Activated naive CD4-positive, alpha-beta T cell treated with anti-CD3 and anti-CD28 coated beads, Interleukin-2, amount 10 ng/mL, durations not matched to agents 7 days and 5 days (primary cell): Measurements from ENCODE around the gene ALKBH8.

ENCODE experiments used
- CTCF ChIA-PET: fragments of 350-600 bp; sonication (Branson Sonifier 250); formaldehyde crosslinking; loops from one replicate; lab custom pipeline; 2021; ENCODE audit warnings: antibody characterized with exemption; lab: Charles Lee
- DNase-seq: peaks from one replicate; pipeline ENCODE4 v3.0.0-alpha.2; 2020
- H3K27ac Mint-ChIP-seq: one replicate; pipeline ENCODE4 v1.8.0; 2021; ENCODE audit warnings: mild to moderate bottlenecking, moderate library complexity, mixed read lengths
- H3K27me3 Mint-ChIP-seq: one replicate; pipeline ENCODE4 v1.8.0; 2021; ENCODE audit warnings: mild to moderate bottlenecking, mixed read lengths
- H3K36me3 Mint-ChIP-seq: one replicate; pipeline ENCODE4 v1.8.0; 2021; ENCODE audit warnings: mixed read lengths
- H3K4me1 Mint-ChIP-seq: one replicate; pipeline ENCODE4 v1.8.0; 2021; ENCODE audit warnings: mixed read lengths
- H3K4me3 Mint-ChIP-seq: one replicate; pipeline ENCODE4 v1.8.0; 2021; ENCODE audit warnings: mild to moderate bottlenecking, moderate library complexity, mixed read lengths
- H3K9me3 Mint-ChIP-seq: one replicate; pipeline ENCODE4 v1.8.0; 2021; ENCODE audit warnings: mixed read lengths

ALKBH8 gene, protein sequence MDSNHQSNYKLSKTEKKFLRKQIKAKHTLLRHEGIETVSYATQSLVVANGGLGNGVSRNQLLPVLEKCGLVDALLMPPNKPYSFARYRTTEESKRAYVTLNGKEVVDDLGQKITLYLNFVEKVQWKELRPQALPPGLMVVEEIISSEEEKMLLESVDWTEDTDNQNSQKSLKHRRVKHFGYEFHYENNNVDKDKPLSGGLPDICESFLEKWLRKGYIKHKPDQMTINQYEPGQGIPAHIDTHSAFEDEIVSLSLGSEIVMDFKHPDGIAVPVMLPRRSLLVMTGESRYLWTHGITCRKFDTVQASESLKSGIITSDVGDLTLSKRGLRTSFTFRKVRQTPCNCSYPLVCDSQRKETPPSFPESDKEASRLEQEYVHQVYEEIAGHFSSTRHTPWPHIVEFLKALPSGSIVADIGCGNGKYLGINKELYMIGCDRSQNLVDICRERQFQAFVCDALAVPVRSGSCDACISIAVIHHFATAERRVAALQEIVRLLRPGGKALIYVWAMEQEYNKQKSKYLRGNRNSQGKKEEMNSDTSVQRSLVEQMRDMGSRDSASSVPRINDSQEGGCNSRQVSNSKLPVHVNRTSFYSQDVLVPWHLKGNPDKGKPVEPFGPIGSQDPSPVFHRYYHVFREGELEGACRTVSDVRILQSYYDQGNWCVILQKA

DNA sequence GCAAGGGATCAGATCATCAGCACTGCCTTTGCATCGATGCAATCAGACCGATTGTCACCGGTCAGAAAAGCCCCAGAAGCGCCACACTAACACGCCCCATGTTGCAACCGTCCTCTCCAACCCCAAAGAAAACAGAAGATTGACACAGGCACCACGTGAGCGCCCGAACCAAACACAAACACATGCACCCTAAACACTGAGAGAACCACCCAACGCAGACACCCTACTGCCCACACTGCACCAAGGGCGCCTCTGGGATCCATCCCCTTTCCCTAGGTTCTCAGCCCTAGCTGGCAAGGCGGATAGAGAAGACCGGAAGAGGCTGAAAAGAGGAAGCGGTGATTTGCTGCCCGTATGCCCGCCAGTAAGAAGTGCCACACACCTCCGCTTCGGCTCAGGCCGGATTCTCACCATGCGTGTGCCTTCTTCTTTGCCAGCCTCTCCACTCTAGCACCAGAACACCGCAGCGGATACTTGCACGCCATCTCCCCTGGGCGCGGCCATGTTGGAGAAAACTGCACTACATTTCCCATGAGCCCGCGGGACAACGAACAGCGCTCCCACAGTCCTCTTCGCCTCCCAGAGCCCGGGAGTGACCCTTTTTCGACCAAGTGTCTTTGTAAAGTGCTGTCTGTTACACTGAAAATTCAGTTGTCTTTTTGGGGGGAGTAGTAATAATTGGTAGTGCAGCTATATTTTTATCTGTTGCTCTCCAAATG is at the start of gene ALKBH8:
TSS of gene ALKBH8 (minus strand) at position 517 of the 719 bp plus-strand sequence. CDS start 4,842 bp downstream, outside the sequence.
- Mint-ChIP-seq H3K9me3 (no peaks in the 10 kb centered on the region), H3K27me3 (no peaks in the 10 kb centered on the region), H3K4me1 (peaks cover 44% of the 10 kb centered on the region), H3K27ac (peak within 1 kb of the TSS; percentile 92), H3K36me3 (peaks cover 3% of the 10 kb centered on the region), H3K4me3 (peak within 1 kb of the TSS; percentile 93)
- peak; percentile 87 for DNase-seq
- CTCF ChIA-PET = interaction anchor here (1.4 to 7.1 kb wide), 4 partner anchors 16 to 124 kb away, joined by 3 to 49 read pairs (median 3); partner anchors contain the start of gene ELMOD1

DNA sequence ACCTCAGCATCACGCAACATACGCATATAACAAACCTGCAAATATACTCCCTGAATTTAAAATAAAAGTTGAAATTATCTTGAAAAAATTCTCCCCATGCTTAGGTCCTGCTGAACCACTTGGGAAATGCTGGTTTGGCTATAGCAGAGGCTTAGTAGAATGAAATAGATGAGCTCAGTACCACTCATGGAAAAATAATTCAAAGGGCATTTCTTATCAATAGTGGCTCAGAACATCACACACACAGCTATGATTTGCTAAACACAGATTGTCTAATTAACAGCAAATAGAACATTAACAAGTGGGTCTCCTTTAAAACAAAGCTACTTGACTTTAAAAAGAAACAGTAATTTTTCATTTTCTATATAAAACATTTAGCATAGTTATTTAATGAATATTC is 46.9 kb upstream of the ALKBH8 start:
- no peak overlapping the region for H3K27ac Mint-ChIP-seq
- no peaks in the 10 kb centered on the region for H3K4me1 Mint-ChIP-seq
- no peaks in the 10 kb centered on the region for H3K9me3 Mint-ChIP-seq
- peaks cover 6% of the 10 kb centered on the region for H3K27me3 Mint-ChIP-seq
- H3K36me3 Mint-ChIP-seq = no peaks in the 10 kb centered on the region
- CTCF ChIA-PET = interaction anchor here (0.5 kb wide), 1 partner anchor 57 kb away, joined by 3 read pairs; no protein-coding TSS in a partner anchor
- no peak overlapping the region for H3K4me3 Mint-ChIP-seq
- no peak for DNase-seq

DNA sequence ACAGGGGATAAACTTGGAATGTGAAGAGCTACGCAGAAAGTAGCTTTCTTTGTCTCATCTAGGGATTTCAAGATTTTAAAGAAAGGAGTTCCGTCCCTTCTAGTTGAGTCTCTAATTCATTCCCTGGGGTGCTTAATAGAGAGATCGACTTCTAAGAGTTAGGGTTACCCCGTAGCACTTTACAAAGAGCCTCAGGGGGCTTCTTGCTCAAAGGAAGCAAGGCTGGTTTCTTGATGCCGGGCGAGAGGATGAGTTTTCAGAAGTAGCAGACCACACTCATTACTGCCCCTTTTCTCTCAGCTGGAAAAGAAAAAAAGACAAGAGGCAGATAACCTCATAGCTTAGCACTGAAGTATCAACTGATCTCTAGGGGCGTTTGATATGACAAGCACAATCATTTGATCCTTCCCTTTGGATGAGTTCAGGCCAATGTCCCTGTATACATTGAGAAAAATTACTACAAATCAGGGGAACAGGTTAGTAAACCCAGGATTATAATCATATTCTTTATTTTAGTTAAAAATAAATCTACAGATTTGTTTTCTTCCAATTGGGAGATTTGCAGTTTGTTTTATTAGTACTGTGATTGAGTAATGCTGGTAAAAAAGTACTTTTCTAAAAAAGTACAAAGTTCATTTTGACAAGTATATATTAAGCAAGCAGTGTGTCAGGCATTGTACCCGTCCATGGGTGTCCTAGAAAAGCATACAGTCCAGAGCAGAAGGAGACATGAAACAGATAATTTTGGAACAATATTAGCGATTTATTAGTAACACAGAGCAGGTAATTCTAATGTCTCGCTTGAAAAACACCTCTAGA is 44.1 kb upstream of the ALKBH8 start:
- Mint-ChIP-seq H3K4me3 (no peak overlapping the region), H3K9me3 (no peaks in the 10 kb centered on the region), H3K36me3 (no peaks in the 10 kb centered on the region), H3K27ac (no peak overlapping the region), H3K4me1 (no peaks in the 10 kb centered on the region), H3K27me3 (peaks cover 8% of the 10 kb centered on the region)
- DNase-seq = no peak
- CTCF ChIA-PET = no interaction called here

DNA sequence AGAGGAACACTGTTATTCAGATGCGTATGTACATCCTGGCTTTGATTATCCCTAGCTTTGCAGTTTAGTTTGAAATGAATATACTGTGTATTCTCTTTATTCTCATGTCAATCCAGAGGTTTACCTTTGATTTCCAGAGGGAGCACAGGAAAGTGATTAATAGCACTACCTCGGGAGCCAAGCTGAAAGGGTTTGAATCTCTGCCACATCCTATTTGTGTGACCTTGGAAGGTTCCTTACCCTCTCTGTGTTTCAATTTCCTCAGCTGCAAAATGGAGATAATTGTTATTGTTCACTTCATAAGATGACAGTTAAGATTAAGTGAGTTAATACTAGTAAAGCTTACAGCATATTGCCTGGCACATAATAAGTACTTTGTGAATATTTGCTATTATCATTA is 43.3 kb upstream of the ALKBH8 start:
- CTCF ChIA-PET = no interaction called here
- peaks cover 12% of the 10 kb centered on the region for H3K27me3 Mint-ChIP-seq
- H3K4me1 Mint-ChIP-seq = no peaks in the 10 kb centered on the region
- no peak for DNase-seq
- no peaks in the 10 kb centered on the region for H3K9me3 Mint-ChIP-seq
- H3K36me3 Mint-ChIP-seq = no peaks in the 10 kb centered on the region
- H3K4me3 Mint-ChIP-seq = no peak overlapping the region
- H3K27ac Mint-ChIP-seq = no peak overlapping the region

DNA sequence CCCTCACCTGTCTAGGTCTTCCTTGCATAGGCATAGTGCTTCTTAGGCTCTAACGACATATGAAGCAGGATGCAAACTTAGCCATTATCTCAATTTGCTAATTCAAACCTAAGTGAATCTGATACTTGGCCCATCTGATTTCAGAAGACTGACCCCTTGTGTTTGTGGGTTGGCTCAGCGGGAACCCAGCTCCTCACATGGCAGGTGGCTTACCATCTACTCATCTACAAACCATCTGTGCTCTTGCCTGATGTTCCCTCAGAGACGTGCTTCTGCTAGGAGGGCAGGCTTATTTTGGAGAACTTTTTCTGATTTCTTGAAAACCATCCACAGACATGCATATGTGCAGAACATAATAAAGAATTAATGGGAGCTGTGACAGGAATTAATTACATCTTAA is 40.6 kb upstream of the ALKBH8 start:
- no peaks in the 10 kb centered on the region for H3K9me3 Mint-ChIP-seq
- peaks cover 32% of the 10 kb centered on the region for H3K27me3 Mint-ChIP-seq
- no peak overlapping the region for H3K4me3 Mint-ChIP-seq
- no peaks in the 10 kb centered on the region for H3K36me3 Mint-ChIP-seq
- no peaks in the 10 kb centered on the region for H3K4me1 Mint-ChIP-seq
- no peak overlapping the region for H3K27ac Mint-ChIP-seq
- DNase-seq = peak; percentile 22
- CTCF ChIA-PET = no interaction called here

DNA sequence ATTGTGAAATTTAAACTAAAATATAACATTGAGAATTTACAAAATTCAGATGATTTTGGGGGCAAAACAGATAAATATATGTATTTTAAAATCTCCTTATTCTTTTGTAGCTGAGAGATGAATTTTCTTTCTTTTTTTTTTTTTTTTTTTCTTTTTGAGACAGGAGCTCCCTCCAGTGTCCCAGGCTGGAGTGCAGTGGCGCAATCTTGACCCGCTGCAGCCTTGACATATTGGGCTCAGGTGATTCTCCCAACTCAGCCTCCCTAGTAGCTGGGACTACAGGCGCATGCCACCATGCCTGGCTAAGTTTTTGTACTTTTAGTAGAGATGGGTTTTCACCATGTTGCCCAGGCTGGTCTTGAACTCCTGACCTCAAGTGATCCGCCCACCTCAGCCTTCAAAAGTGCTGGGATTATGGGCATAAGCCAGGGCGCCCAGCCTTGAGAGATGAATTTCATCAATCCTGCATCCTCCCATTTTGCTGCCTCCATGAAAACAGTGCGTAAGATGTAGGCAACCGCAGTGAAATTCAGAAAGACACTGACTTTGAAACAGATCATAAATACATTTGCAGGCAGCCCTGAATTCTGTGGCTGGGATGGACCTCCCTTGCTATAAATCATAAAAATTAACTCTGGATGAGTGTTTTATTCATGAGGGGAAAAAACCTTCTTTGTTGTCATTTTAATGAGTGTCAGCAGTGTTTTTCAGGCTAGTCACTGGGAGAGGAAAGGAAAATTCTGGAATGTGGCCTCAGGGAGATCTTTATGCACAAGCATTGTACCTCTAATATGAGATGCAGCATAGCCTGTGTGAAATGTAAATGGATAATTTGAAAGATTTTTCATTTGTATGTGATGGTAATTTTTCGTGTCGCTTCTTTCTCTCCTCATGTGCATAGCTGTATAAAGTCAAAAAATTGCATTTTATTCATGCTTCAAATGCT is 39.8 kb upstream of the ALKBH8 start:
- H3K36me3 Mint-ChIP-seq = no peaks in the 10 kb centered on the region
- H3K27ac Mint-ChIP-seq = no peak overlapping the region
- H3K4me1 Mint-ChIP-seq = no peaks in the 10 kb centered on the region
- CTCF ChIA-PET = no interaction called here
- peaks cover 32% of the 10 kb centered on the region for H3K27me3 Mint-ChIP-seq
- no peaks in the 10 kb centered on the region for H3K9me3 Mint-ChIP-seq
- no peak overlapping the region for H3K4me3 Mint-ChIP-seq
- no peak for DNase-seq

DNA sequence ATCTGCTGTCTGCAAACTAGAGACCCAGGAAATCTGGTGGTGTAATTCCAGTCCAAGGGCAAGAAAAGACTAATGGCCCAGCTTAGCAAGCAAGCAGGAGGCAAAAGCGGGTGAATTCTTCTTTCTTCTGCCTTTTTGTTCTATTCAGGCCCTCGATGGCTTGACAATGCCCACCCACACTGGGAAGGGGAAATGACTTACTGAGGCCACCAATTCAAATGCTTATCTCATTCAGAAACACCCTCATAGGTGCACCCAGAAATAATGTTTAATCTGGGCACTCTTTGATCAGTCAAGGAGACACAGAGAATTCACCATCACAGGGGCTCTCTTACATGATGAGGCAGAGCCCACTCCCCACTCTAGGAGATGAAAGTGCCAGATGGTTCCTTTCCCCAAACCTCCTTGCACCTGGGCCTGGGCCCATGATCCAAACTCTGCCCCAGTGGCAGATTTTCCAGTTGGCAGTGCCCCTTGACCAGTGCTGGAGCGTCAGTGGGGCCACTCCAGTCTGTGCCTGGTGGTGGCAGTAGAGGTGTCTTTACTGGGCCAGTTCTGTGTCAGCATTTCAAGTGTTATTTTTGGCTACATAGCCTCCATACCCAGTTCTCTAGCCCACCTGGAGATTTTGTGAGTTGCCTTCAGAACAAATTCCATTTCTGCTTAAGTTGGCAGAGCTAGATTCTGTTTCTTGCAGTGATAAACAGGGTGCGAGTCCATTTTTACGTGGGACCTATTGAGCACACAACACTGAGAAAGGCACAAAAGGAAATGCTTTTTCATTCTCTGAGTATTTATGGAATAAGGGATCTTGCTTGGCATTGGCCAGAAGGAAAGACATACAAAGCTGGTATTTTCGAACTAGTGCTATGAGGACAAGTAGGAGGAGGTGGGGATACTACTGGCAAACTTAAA is 32.9 kb upstream of the ALKBH8 start:
- Mint-ChIP-seq H3K4me1 (no peaks in the 10 kb centered on the region), H3K27ac (no peak overlapping the region), H3K4me3 (no peak overlapping the region), H3K9me3 (no peaks in the 10 kb centered on the region), H3K36me3 (no peaks in the 10 kb centered on the region), H3K27me3 (peaks cover 33% of the 10 kb centered on the region)
- DNase-seq = peak; percentile 26
- CTCF ChIA-PET = interaction anchor here (0.8 kb wide), 1 partner anchor 33 kb away, joined by 3 read pairs; the partner anchor contains the start of gene ALKBH8

DNA sequence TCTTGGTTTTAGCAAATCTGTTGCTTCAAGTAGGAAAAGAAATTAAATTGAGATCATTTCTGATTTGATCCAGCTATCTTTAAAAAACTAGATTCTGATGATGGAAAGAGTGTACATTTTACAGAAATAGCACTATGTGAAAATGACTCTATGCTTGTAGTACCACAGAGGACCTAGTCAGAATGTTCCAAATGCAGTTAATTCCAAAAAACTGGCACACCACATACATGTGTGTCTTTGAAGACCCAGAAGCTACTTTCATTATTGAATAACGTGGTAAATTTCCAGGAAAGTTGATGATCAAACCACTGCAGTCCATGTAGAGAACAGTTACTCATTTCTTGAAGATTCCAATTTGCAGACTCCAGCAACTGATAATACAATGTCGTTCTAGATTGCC is 29.2 kb upstream of the ALKBH8 start:
- H3K4me1 Mint-ChIP-seq = peaks cover 17% of the 10 kb centered on the region
- H3K4me3 Mint-ChIP-seq = no peak overlapping the region
- H3K27ac Mint-ChIP-seq = no peak overlapping the region
- no peak for DNase-seq
- no peaks in the 10 kb centered on the region for H3K9me3 Mint-ChIP-seq
- CTCF ChIA-PET = interaction anchor here (0.7 kb wide), 1 partner anchor 59 kb away, joined by 4 read pairs; no protein-coding TSS in a partner anchor
- peaks cover 52% of the 10 kb centered on the region for H3K27me3 Mint-ChIP-seq
- no peaks in the 10 kb centered on the region for H3K36me3 Mint-ChIP-seq

DNA sequence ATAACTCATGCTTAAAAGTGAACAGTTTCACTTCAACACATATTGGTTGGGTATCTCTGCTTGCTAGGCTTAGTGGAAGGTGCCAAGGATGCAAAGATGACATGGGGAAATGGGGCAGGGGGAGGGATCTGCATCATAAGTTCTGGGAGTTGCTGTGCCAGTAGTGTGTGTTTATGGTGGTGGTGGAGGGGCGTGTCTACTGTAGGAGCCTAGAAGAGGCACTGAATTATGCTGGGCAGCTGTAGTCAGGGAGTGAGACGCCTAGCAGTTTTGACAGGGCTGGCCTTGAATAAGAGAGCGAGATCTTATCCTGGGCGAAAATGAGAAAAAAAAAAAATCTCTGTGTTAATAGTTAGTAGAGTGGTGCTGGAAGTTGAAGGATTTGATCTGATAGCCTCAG is 28.4 kb upstream of the ALKBH8 start:
- Mint-ChIP-seq H3K27ac (no peak overlapping the region), H3K36me3 (no peaks in the 10 kb centered on the region), H3K27me3 (peaks cover 60% of the 10 kb centered on the region), H3K4me1 (peaks cover 18% of the 10 kb centered on the region), H3K9me3 (no peaks in the 10 kb centered on the region), H3K4me3 (no peak overlapping the region)
- no peak for DNase-seq
- CTCF ChIA-PET = no interaction called here

DNA sequence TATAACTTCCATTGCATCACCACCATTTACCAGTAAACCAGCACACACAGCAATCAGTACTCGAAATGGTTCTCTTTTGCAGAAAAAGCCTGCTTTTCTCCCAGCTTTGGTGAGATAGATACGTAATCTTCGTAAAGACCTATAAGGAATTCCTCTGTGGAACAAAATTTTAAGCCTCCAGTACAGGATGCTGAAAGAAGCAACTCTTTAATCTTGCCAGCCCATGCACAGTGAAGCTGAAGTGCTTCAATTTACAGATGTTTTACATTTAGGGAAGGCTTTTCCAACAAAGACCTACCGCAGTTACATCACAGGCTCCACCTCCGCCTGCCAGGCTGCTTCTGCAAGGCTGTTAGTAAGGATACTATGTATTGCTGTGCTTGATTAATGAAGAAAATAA is 27.3 kb upstream of the ALKBH8 start:
- CTCF ChIA-PET = interaction anchor here (2.1 kb wide), 1 partner anchor 96 kb away, joined by 10 read pairs; no protein-coding TSS in a partner anchor
- Mint-ChIP-seq H3K27me3 (peaks cover 62% of the 10 kb centered on the region), H3K4me3 (no peak overlapping the region), H3K36me3 (no peaks in the 10 kb centered on the region), H3K27ac (no peak overlapping the region), H3K9me3 (no peaks in the 10 kb centered on the region), H3K4me1 (peaks cover 18% of the 10 kb centered on the region)
- no peak for DNase-seq

DNA sequence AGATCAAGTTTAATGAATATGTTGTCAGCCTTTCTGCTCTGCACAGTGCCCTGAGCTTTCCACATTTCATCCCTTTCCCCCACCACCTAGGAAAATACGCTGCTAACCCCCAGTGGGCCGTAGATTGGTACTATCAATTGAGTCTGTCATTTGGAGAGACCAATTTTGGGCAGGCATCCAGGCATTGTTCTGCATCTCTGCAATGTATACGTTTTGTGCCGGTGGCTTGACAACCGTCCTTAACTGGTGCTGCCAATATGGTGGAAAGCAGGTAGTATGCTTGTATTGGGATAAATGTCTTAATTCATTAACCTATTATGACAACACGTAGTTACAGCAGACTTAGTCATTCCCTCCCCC is 26.7 kb upstream of the ALKBH8 start:
- Mint-ChIP-seq H3K9me3 (no peaks in the 10 kb centered on the region), H3K27ac (no peak overlapping the region), H3K36me3 (no peaks in the 10 kb centered on the region), H3K27me3 (peaks cover 65% of the 10 kb centered on the region), H3K4me1 (peaks cover 18% of the 10 kb centered on the region), H3K4me3 (peak overlapping the region; percentile 65)
- DNase-seq = no peak
- CTCF ChIA-PET = interaction anchor here (0.8 to 2.1 kb wide), 3 partner anchors 10 to 97 kb away, joined by 3 to 10 read pairs (median 3); no protein-coding TSS in a partner anchor
